Kidney tubule cell (primary cell): Measurements from ENCODE around the gene GGA3.
A peak's percentile ranks its signal among the peaks of the same experiment; 100 is the strongest.
"Not testable (repeated sequence)": the region's sequence is repeated elsewhere in the genome, so short reads cannot be mapped to it uniquely, and the experiment has no call there.

ENCODE experiments used
- DNase-seq: peaks from one replicate; pipeline ENCODE4 v3.0.0-alpha.2; 2018; ENCODE audit warnings: low spot score

GGA3 gene

GRCh38 chr17:75271955-75272847, 10.8 kb upstream of the GGA3 start:
- DNase-seq = no peak

- DNase-seq = peak; percentile 83
Observed at GRCh38 chr17:75271233-75271954, 10.0 kb upstream of the GGA3 start.

- no peak for DNase-seq
Observed at GRCh38 chr17:75270966-75271232, 9.5 kb upstream of the GGA3 start, which contains the start of gene MIF4GD. Gene MIF4GD, minus strand, starts transcription at chr17:75271231. Its CDS starts 1,036 bp downstream, at chr17:75270195.

GRCh38 chr17:75270218-75270965, 9.0 kb upstream of the GGA3 start:
- DNase-seq = peak; percentile 74

GRCh38 chr17:75269844-75270217, 8.4 kb upstream of the GGA3 start:
- DNase-seq = peak; percentile 25

- no peak for DNase-seq
Observed at GRCh38 chr17:75267411-75268232, 6.2 kb upstream of the GGA3 start.

GRCh38 chr17:75267153-75267410, 5.7 kb upstream of the GGA3 start:
- no peak for DNase-seq

- no peak for DNase-seq
Observed at GRCh38 chr17:75266316-75267152, 5.1 kb upstream of the GGA3 start.

GRCh38 chr17:75265614-75266315, 4.4 kb upstream of the GGA3 start:
- DNase-seq = no peak

- DNase-seq = no peak
Observed at GRCh38 chr17:75263055-75263454, 1.6 kb upstream of the GGA3 start.

- DNase-seq = peak; percentile 40
Observed at GRCh38 chr17:75262112-75262606, 753 bp upstream of the GGA3 start.

GRCh38 chr17:75260641-75261335, 618 bp downstream of the GGA3 start:
- peak; percentile 49 for DNase-seq

- DNase-seq = not testable (repeated sequence)
Observed at GRCh38 chr17:75257228-75257627, 4.2 kb downstream of the GGA3 start.

- not testable (repeated sequence) for DNase-seq
Observed at GRCh38 chr17:75255954-75256698, 5.3 kb downstream of the GGA3 start.

- DNase-seq = no peak
Observed at GRCh38 chr17:75252039-75252816, 9.2 kb downstream of the GGA3 start.

- peak; percentile 64 for DNase-seq
Observed at GRCh38 chr17:75250009-75250471, 11.4 kb downstream of the GGA3 start.

GRCh38 chr17:75249564-75249963, 11.8 kb downstream of the GGA3 start:
- no peak for DNase-seq

GRCh38 chr17:75246404-75246803, 15.0 kb downstream of the GGA3 start:
- no peak for DNase-seq
